IPS DF 6.9 (cell line): ENCODE measurements around the gene DZIP3.

Experiments
- DNase-seq: peaks from one replicate; pipeline ENCODE4 v3.0.0-alpha.2; 2013; ENCODE audit warnings: low read depth, low spot score
- H3K27ac ChIP-seq: one replicate; pipeline ENCODE4 v1.5.1; 2013; ENCODE audit warnings: low read length, control low read depth
- H3K27me3 ChIP-seq: 2 replicates; pipeline ENCODE4 v1.6.1; 2013; ENCODE audit warnings: mild to moderate bottlenecking, low read length; ENCODE audit not compliant: control insufficient read depth, insufficient read depth
- H3K36me3 ChIP-seq: 2 replicates; pipeline ENCODE4 v1.6.1; 2013; ENCODE audit warnings: low read length; ENCODE audit not compliant: control insufficient read depth, insufficient read depth
- H3K4me1 ChIP-seq: 2 replicates; pipeline ENCODE4 v1.6.1; 2013; ENCODE audit warnings: low read length; ENCODE audit not compliant: control insufficient read depth, insufficient read depth
- H3K4me3 ChIP-seq: 2 replicates; pipeline ENCODE4 v1.5.1; 2013; ENCODE audit warnings: mild to moderate bottlenecking, low read length
- H3K9me3 ChIP-seq: 2 replicates; pipeline ENCODE4 v1.6.1; 2013; ENCODE audit warnings: low read length, inconsistent platforms; ENCODE audit not compliant: control insufficient read depth, insufficient read depth
- WGBS: extraction: QIAGEN DNeasy Blood & Tissue Kit; methylation state at CpG from one replicate; pipeline ENCODE4 v1.1.7; 2013; ENCODE audit warnings: mixed read lengths, missing lambda C conversion rate; ENCODE audit not compliant: insufficient read length, insufficient coverage; 5-methylcytosine and 5-hydroxymethylcytosine counted together

Gene DZIP3

GRCh38 chr3:108555966-108556581 lies 33.4 kb upstream of the DZIP3 start:
- H3K36me3 ChIP-seq = no peaks in the 10 kb centered on the region; the same call in 1 of the 2 replicates
- WGBS = no CpG with 5 or more reads among the region's 2 CpGs

GRCh38 chr3:108562565-108562964 lies 27.0 kb upstream of the DZIP3 start:
- Histone ChIP-seq H3K27me3 (no peaks in the 10 kb centered on the region), H3K4me1 (no peaks in the 10 kb centered on the region), H3K36me3 (no peaks in the 10 kb centered on the region; the same call in 1 of the 2 replicates), H3K4me3 (no peak overlapping the region), H3K27ac (no peak overlapping the region), H3K9me3 (no peaks in the 10 kb centered on the region)
- WGBS = no CpG with 5 or more reads among the region's 2 CpGs
- no peak for DNase-seq

More at GRCh38 chr3:108555966-108556581, 33.4 kb upstream of the DZIP3 start:
- Histone ChIP-seq H3K4me1 (no peaks in the 10 kb centered on the region), H3K4me3 (no peak overlapping the region), H3K27me3 (no peaks in the 10 kb centered on the region), H3K9me3 (no peaks in the 10 kb centered on the region), H3K27ac (no peak overlapping the region)
- DNase-seq = no peak

- Histone ChIP-seq H3K27me3 (no peaks in the 10 kb centered on the region), H3K36me3 (no peaks in the 10 kb centered on the region; the same call in 1 of the 2 replicates), H3K9me3 (no peaks in the 10 kb centered on the region), H3K27ac (no peak overlapping the region), H3K4me3 (no peak overlapping the region), H3K4me1 (no peaks in the 10 kb centered on the region)
- no peak for DNase-seq
These were observed 25.0 kb upstream of the DZIP3 start for GRCh38 chr3:108564564-108564963.

- H3K4me3 ChIP-seq = no peak overlapping the region
These were observed 24.0 kb upstream of the DZIP3 start for GRCh38 chr3:108565506-108565905.

GRCh38 chr3:108566599-108566998 lies 22.9 kb upstream of the DZIP3 start:
- Histone ChIP-seq H3K36me3 (no peaks in the 10 kb centered on the region; the same call in 1 of the 2 replicates), H3K27ac (no peak overlapping the region), H3K9me3 (no peaks in the 10 kb centered on the region), H3K4me1 (no peaks in the 10 kb centered on the region), H3K4me3 (no peak overlapping the region), H3K27me3 (no peaks in the 10 kb centered on the region)
- no peak for DNase-seq
- no CpG with 5 or more reads among the region's 1 CpG for WGBS

More at GRCh38 chr3:108565506-108565905, 24.0 kb upstream of the DZIP3 start:
- no CpG with 5 or more reads among the region's 3 CpGs for WGBS
- no peaks in the 10 kb centered on the region for H3K9me3 ChIP-seq
- no peaks in the 10 kb centered on the region; the same call in 1 of the 2 replicates for H3K36me3 ChIP-seq
- no peak for DNase-seq
- H3K27me3 ChIP-seq = no peaks in the 10 kb centered on the region
- no peaks in the 10 kb centered on the region for H3K4me1 ChIP-seq
- H3K27ac ChIP-seq = no peak overlapping the region

- Histone ChIP-seq H3K27ac (no peak overlapping the region), H3K9me3 (no peaks in the 10 kb centered on the region), H3K4me1 (no peaks in the 10 kb centered on the region), H3K4me3 (no peak overlapping the region), H3K27me3 (no peaks in the 10 kb centered on the region), H3K36me3 (no peaks in the 10 kb centered on the region; the same call in 1 of the 2 replicates)
- DNase-seq = no peak
- no CpG with 5 or more reads among the region's 4 CpGs for WGBS
These were observed 20.2 kb upstream of the DZIP3 start for GRCh38 chr3:108569336-108569735.

- no peak overlapping the region for H3K4me3 ChIP-seq
- peaks cover 7% of the 10 kb centered on the region; the same call in 1 of the 2 replicates for H3K36me3 ChIP-seq
- H3K27ac ChIP-seq = no peak overlapping the region
- WGBS = no CpG with 5 or more reads among the region's 2 CpGs
- no peak for DNase-seq
- H3K27me3 ChIP-seq = no peaks in the 10 kb centered on the region
- no peaks in the 10 kb centered on the region for H3K9me3 ChIP-seq
- no peaks in the 10 kb centered on the region for H3K4me1 ChIP-seq
These were observed 11.5 kb upstream of the DZIP3 start for GRCh38 chr3:108578064-108578463.

GRCh38 chr3:108588601-108589000 lies 921 bp upstream of the DZIP3 start:
- Histone ChIP-seq H3K4me3 (peak overlapping the region; percentile 55; the same call in 1 of the 2 replicates), H3K27ac (no peak overlapping the region), H3K36me3 (no peaks in the 10 kb centered on the region), H3K4me1 (no peaks in the 10 kb centered on the region; the same call in 1 of the 2 replicates), H3K27me3 (no peaks in the 10 kb centered on the region), H3K9me3 (no peaks in the 10 kb centered on the region)
- no CpG with 5 or more reads among the region's 8 CpGs for WGBS
- no peak for DNase-seq

- Histone ChIP-seq H3K27ac (no peak overlapping the region), H3K36me3 (no peaks in the 10 kb centered on the region), H3K9me3 (no peaks in the 10 kb centered on the region), H3K4me1 (no peaks in the 10 kb centered on the region; the same call in 1 of the 2 replicates), H3K4me3 (peak overlapping the region; percentile 55; the same call in 1 of the 2 replicates), H3K27me3 (no peaks in the 10 kb centered on the region)
- WGBS = no CpG with 5 or more reads among the region's 11 CpGs
- DNase-seq = no peak
These were observed 439 bp downstream of the DZIP3 start for GRCh38 chr3:108589998-108590323.

- Histone ChIP-seq H3K4me3 (peak overlapping the region; percentile 2; the same call in 1 of the 2 replicates), H3K9me3 (no peaks in the 10 kb centered on the region), H3K4me1 (no peaks in the 10 kb centered on the region; the same call in 1 of the 2 replicates), H3K36me3 (no peaks in the 10 kb centered on the region), H3K27me3 (no peaks in the 10 kb centered on the region), H3K27ac (no peak overlapping the region)
- no peak for DNase-seq
- no CpG with 5 or more reads among the region's 4 CpGs for WGBS
These were observed 938 bp downstream of the DZIP3 start for GRCh38 chr3:108590460-108590859.

GRCh38 chr3:108595321-108595720 lies 5.8 kb downstream of the DZIP3 start:
- Histone ChIP-seq H3K9me3 (no peaks in the 10 kb centered on the region), H3K36me3 (no peaks in the 10 kb centered on the region), H3K4me3 (no peak overlapping the region), H3K27ac (no peak overlapping the region), H3K27me3 (no peaks in the 10 kb centered on the region), H3K4me1 (no peaks in the 10 kb centered on the region; the same call in 1 of the 2 replicates)
- DNase-seq = no peak
- no CpG with 5 or more reads among the region's 2 CpGs for WGBS
